GM21367 (cell line): ENCODE measurements around the gene GRB7.

ENCODE experiments used
- ATAC-seq: cut with Tn5 transposase; IDR thresholded peaks from one replicate; pipeline ENCODE4 v1.9.1; 2021; ENCODE audit not compliant: unreplicated experiment

The GRB7 gene

GRCh38 chr17:39767147-39767546, 29.4 kb downstream of the GRB7 start:
- ATAC-seq, result no peak

DNA sequence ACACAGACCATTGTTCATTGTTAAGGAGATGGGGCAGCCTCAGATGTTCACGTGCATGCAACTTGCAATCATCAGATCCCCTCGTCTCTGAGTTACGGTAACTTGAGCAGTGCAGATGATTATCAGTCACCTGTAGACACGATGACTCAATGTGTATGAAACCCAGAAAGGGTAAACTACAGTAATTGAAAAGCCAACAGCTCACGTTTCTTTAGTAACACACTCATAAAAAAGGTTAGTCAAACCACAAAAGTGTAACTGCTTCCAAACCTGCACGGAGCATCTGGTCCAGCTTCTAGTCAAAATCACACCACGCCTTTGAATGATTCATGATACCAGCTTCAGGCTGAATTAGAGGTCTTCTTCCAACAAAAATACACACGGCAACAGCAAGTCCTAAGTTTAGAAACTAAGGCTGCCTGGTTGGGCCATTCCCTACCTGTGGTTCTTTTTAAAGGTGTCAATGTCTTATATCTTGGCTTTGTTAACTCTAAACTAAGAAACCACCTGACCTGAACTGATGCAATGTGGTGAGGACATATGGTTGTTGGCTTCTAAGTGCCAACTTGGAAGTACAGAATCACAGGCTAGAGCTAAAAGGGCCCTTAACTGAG, 32.3 kb downstream of the GRB7 start:
- no peak for ATAC-seq

GRCh38 chr17:39772415-39772814, 34.7 kb downstream of the GRB7 start:
- ATAC-seq, result no peak

DNA sequence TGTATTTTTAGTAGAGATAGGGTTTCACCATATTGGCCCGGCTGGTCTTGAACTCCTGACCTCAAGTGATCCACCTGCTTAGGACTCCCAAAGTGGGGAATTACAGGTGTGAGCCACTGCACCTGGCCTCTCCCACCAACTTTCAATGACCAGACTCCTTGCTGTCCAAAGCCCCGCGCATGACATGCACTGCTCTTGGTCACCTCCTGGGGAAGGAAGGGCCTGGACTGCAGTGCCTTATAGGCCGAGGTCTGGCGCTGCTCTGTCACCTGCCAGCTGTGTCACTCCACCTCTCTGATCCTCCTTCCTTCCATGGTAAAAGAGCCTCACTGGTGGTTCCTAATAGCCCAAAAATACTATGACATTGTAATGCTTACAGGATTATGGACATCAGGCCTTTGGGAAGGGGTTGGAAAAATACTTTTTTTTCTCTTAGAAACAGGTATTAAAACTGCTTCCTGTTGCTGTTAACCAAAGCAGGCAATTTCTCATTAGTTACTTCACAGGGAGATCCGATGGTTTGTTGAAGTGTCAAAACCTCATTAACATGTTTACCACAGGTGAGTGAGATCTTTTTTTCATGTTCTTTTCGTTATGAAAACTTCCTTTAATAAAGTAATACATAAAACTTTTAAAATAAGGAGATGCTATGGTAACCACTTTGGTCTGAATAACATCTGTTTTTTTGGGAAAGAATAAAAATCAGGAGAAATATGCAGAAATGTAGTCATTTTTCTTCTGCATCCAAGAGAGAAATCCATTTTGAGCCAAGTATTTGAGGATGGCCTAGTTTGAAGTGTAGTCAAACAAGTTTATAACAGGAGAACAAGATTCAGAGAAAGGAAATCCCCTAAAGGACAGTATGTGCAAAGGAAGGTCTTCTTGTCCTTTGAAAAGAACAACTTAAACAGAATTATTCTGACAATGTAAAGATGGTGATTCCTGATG, 35.5 kb downstream of the GRB7 start:
- ATAC-seq, result no peak

GRCh38 chr17:39774047-39774446, 36.3 kb downstream of the GRB7 start:
- ATAC-seq, result no peak

- ATAC-seq, result no peak
Measured at GRCh38 chr17:39775031-39775430, 37.3 kb downstream of the GRB7 start.

GRCh38 chr17:39776252-39776651, 38.5 kb downstream of the GRB7 start:
- ATAC-seq, result no peak

- ATAC-seq, result peak; percentile 37
Measured at GRCh38 chr17:39777534-39778365, 40.0 kb downstream of the GRB7 start.

DNA sequence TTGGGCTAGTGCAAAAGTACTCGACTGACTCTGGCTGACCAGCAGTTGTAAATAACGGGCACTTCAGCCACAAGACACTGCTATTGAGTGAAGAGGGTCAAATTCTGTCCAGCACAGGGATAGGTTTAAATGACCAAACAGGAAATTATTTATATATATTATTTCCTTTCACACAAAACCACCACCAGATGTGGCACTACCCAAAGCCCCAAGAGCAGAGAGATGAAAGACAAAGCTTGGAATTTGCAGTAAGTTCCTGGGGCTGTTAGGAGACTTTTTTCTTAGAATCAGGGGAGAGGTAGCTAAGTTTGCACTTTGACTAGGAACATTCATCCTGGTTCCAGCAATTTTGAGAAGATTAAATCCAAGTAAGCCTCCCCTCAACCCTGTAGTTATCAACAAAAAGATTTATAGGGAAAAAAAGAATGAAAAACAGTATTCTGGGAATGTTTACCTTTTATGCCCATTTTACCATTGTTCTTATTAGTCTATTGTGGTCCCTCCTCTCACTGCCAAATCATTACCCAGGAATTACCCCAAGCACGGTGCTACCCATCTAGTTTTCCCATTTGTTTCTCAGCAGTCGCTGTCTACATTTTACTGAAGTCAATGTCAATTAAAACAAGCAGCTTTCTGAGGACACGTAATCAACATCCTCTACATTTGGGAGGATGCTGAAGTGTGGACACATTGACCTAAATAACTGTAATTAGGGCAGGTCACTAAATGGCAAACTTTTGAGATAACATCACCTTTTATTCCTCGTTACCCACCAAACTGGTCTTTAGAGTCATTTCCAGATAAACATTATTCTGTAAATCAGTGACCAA, 43.5 kb downstream of the GRB7 start:
- no peak for ATAC-seq

GRCh38 chr17:39781861-39782213, 44.1 kb downstream of the GRB7 start:
- ATAC-seq, result no peak

DNA sequence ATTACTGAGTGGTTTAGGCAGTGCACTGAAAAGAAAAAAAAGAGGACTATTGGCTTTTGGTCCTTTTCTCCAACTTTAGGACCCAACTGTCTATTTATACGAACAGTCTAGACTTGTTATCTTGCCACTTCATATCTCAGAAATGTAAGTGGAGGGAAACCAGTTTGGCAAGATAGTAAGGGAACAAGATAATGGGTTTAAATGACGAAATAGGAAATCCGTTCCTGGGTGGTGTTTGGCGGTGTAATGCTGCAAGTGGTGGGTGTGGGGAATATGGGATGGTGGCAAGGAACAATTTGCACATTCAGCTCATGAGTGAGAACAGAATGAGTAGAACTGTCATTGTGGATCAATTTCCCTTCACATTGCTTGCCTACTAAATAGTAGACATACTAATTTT, 44.7 kb downstream of the GRB7 start:
- no peak for ATAC-seq

DNA sequence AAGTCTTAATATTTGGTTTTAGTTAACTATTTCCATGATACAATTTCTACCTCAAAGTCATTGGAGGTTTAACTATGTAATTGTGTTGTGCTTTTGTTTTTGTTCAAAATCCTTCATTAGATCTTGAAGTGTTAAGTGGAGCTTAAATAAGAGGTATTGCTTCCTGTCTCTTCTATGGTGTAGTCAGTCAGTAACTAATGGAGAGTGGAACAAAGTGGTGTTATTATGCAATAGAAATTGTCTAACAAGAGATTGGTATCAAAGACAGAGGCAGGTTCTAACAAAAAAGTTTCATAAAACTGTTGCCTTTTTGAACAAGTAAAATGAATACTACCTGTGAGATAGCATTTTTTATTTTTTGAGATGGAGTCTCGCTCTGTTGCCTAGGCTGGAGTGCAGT, 45.2 kb downstream of the GRB7 start:
- no peak for ATAC-seq

DNA sequence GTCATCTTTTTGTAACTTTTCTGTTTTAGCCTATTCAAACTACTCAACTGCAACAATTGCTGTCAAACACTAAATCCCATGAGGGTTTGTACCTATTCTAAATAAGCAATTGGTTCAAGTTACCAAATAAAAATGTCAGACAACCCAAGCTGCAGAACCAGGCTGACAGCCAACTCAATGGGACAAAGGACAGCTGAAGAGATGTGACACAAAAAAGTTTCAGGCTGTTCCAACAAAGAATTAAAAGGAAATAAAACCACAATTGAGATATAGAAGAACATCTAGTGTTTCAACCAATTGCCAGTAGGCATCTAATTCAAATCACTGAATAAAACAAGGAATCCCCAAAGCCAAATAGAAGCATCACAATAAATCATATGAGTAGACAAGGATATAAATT, 49.3 kb downstream of the GRB7 start:
- ATAC-seq, result no peak

DNA sequence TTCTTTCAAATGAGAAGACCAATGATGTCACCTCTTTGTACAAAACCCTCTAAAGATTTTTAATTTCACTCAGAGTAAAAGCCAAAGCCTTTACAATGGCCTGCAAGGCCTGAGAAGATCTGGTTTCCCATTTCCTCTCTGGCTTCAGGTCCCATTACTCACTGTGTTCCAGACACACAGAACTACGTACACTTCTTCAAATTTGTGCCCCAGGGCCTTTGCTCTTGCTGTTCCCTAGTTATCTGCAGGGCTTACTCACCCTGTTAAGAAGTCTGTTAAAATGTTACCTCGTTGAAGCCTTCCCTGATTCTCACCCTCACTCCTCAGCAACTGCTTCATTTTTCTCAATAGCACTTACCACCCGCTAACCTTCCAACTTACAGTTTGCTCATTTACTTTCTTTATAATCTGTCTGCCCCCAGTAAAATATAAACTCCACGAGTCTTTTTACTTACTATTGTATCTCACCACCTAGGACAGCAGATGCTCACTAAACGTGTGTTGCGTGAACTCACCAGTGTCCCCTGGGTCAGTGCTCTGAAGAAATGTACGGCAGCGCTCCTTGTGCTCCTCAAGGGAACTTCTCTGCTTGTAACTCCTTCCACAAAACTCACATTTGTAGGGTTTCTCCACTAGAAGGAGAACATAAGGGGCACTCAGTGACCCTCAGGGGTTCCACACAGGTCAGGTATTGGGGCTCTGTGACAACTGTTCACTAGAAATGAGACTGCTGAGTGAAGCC, 50.2 kb downstream of the GRB7 start:
- no peak for ATAC-seq

DNA sequence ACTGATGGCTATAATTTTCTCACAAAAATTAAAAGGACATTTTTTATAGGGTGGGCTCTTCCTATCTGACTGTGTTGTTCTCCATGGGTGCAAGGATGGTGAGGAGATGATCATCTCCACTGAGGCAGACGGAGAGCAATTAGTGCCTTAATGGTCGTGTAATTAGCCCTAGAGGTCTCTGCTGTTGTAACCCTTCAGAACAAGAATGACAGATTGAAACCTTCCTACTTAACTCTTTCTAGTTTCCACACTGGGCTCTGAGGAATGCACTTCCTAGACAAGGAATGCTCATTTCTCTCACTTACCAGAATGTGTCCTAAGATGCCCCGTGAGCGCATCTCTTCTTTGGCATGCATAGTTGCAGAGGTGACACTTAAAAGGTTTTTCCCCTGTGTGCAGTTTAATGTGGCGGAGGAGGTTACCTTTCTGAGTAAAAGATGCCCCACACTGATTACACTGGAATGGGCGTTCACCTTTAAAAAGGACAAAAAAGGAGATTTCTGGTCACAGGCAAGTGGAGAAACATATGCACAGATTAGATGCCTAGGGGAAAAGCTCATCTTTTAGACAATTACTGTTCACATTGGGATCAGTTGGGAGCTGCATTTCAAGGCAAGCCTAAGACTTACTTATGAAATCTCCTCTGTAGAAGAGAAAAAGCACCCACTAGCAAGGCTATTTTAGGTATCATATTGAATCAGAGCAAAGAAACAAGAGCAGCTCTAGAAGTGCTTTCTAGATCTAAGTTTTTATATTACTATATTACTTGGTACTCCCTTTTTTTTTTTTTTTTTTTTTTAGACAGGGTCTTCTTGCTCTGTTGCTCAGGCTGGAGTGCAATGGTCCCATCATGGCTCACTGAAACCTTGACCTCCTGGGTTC, 53.6 kb downstream of the GRB7 start:
- ATAC-seq, result no peak

GRCh38 chr17:39792526-39793221, 54.9 kb downstream of the GRB7 start:
- no peak for ATAC-seq

DNA sequence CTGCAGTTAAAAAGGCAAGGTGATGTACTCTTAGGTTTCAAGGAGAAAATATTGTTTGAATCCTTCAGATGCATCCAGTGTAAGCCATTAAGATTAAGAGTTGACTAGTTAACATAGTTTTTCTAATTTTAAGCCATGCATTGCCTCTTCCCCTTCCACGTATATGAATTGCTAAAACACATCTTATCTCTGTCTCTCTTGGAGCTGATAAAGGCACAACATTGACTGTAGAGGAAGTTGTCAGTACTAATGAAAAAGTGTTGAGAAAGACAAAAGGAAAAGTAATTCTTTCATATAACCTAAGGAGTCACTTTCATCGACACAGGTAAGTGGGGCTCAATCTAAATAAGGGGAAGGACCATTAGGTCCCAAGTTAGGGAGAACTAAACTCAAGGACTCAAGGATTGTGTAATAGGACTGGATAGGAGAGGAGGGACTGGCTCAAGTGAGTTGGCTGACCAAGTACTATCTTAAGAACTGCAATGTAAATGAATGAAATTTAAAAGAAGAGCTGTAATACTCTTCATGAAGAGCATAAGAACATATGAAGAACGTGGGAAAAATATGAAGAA, 55.6 kb downstream of the GRB7 start:
- no peak for ATAC-seq
